ENCODE data around the gene WARS2.

GRCh38 chr1:119040489-119040888 is 100.0 kb downstream of the WARS2 start:
- TF ChIP-seq, protein P1, sequence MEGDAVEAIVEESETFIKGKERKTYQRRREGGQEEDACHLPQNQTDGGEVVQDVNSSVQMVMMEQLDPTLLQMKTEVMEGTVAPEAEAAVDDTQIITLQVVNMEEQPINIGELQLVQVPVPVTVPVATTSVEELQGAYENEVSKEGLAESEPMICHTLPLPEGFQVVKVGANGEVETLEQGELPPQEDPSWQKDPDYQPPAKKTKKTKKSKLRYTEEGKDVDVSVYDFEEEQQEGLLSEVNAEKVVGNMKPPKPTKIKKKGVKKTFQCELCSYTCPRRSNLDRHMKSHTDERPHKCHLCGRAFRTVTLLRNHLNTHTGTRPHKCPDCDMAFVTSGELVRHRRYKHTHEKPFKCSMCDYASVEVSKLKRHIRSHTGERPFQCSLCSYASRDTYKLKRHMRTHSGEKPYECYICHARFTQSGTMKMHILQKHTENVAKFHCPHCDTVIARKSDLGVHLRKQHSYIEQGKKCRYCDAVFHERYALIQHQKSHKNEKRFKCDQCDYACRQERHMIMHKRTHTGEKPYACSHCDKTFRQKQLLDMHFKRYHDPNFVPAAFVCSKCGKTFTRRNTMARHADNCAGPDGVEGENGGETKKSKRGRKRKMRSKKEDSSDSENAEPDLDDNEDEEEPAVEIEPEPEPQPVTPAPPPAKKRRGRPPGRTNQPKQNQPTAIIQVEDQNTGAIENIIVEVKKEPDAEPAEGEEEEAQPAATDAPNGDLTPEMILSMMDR (conservative IDR thresholded peaks at IDR 0.05; ENCODE audit: low read length) = no peak
- no peak for TF ChIP-seq EZH2phosphoT487 (IDR thresholded peaks at IDR 0.05; ENCODE audit: borderline replicate concordance, low read depth, low read length)
